GM20000 (cell line): ENCODE data around the gene NCSTN.

Experiments
- DNase-seq: peaks from one replicate; pipeline ENCODE4 v3.0.0; 2012; ENCODE audit warnings: low spot score
- CTCF ChIP-seq: IDR thresholded peaks from 2 replicates; pipeline ENCODE4 v1.5.1; 2012; ENCODE audit warnings: mild to moderate bottlenecking, control low read depth; ENCODE audit errors: extremely low read depth, missing control alignments

Gene NCSTN

GRCh38 chr1:160342953-160343869 is at the start of gene NCSTN, which contains the start of gene COPA:
TSS of gene NCSTN (plus strand) at chr1:160343383. CDS start at chr1:160343397, 14 bp downstream.
TSS of gene COPA (minus strand) at chr1:160343250. CDS start at chr1:160343170, 80 bp downstream.
- peak; percentile 90 for DNase-seq
- TF ChIP-seq CTCF: no peak

GRCh38 chr1:160296036-160296435 is 47.1 kb upstream of the NCSTN start:
- no peak for TF ChIP-seq CTCF
- DNase-seq: no peak

- TF ChIP-seq CTCF: no peak
- no peak for DNase-seq
These were observed 43.0 kb upstream of the NCSTN start for GRCh38 chr1:160300173-160300572.

GRCh38 chr1:160307118-160307791 is 35.9 kb upstream of the NCSTN start:
- no peak for DNase-seq
- no peak for TF ChIP-seq CTCF

- TF ChIP-seq CTCF: no peak
- no peak for DNase-seq
These were observed 34.6 kb upstream of the NCSTN start for GRCh38 chr1:160308451-160309184.

- no peak for DNase-seq
- no peak for TF ChIP-seq CTCF
These were observed 34.0 kb upstream of the NCSTN start for GRCh38 chr1:160309185-160309557.
